H1 (cell line): ENCODE measurements around the gene CABCOCO1. TPM values are rescaled to one million over a fixed set of nuclear protein-coding genes. Genes with fewer than 3 reads are reported as not detected.

ENCODE experiments used
- CTCF ChIA-PET: fragments of 300-600 bp; sonication (Branson Sonifier 250); formaldehyde crosslinking; loops from one replicate; lab custom pipeline; 2021; ENCODE audit not compliant: partially characterized antibody; lab: Charles Lee
- POLR2A ChIA-PET: fragments of 300-600 bp; sonication (Branson Sonifier 250); formaldehyde crosslinking; loops from one replicate; lab custom pipeline; 2021; ENCODE audit warnings: inconsistent platforms; ENCODE audit not compliant: partially characterized antibody; lab: Charles Lee
- DNase-seq, 2 experiments: peaks; one replicate each; pipeline versions ENCODE4 v3.0.0 to v3.0.0-alpha.2; 2010 to 2022; ENCODE audit warnings: low spot score in 2 of 2, low read depth in 1 of 2, mixed read lengths in 1 of 2
- FAIRE-seq: peaks from 2 replicates; lab custom pipeline; 2011; peaks lifted over from hg19 to GRCh38; lab: Jason Lieb, UNC
- H2AFZ ChIP-seq: 2 replicates; pipeline ENCODE4 v1.8.1; 2012; ENCODE audit warnings: low read length, inconsistent platforms
- H2AK5ac ChIP-seq: 2 replicates; pipeline ENCODE4 v1.6.1; 2013; ENCODE audit warnings: low read depth, low read length
- H2BK120ac ChIP-seq: replicated peaks from 2 replicates; pipeline ENCODE3; 2013; ENCODE audit warnings: low read depth, low read length, inconsistent platforms
- H2BK12ac ChIP-seq: 2 replicates; pipeline ENCODE4 v1.6.1; 2013; ENCODE audit warnings: low read depth, low read length
- H2BK15ac ChIP-seq: 2 replicates; pipeline ENCODE4 v1.6.1; 2013; ENCODE audit warnings: low read length
- H2BK20ac ChIP-seq: 2 replicates; pipeline ENCODE4 v1.6.1; 2013; ENCODE audit warnings: low read length
- H2BK5ac ChIP-seq: 2 replicates; pipeline ENCODE4 v1.6.1; 2013; ENCODE audit warnings: low read depth, low read length
- H3K14ac ChIP-seq: 2 replicates; pipeline ENCODE4 v1.6.1; 2013; ENCODE audit warnings: inconsistent platforms; ENCODE audit not compliant: insufficient read length
- H3K18ac ChIP-seq: 2 replicates; pipeline ENCODE4 v1.6.1; 2013; ENCODE audit warnings: low read length; ENCODE audit errors: extremely low read depth
- H3K23ac ChIP-seq: 2 replicates; pipeline ENCODE4 v1.6.1; 2013; ENCODE audit warnings: inconsistent platforms; ENCODE audit not compliant: insufficient read length
- H3K23me2 ChIP-seq: 2 replicates; pipeline ENCODE4 v1.6.1; 2013; ENCODE audit warnings: low read depth, low read length
- H3K27ac ChIP-seq: 2 replicates; pipeline ENCODE4 v1.6.1; 2011; ENCODE audit warnings: low read depth, low read length, inconsistent platforms
- H3K27me3 ChIP-seq, 4 experiments: replicated peaks in 1 of 4; 1 replicate in 1 of 4; 2 replicates in 3 of 4; pipeline versions ENCODE4 v1.6.1 to v1.8.1; 2011 to 2013; ENCODE audit warnings: low read length in 3 of 4, mild to moderate bottlenecking in 3 of 4, inconsistent platforms in 2 of 4, mixed read lengths in 2 of 4, moderate library complexity in 1 of 4; ENCODE audit not compliant: control insufficient read depth in 3 of 4, insufficient read depth in 3 of 4; ENCODE audit errors: extremely low read depth in 1 of 4
- H3K36me3 ChIP-seq, 4 experiments: 2 replicates each; pipeline versions ENCODE4 v1.6.1 to v1.8.1; 2011 to 2013; ENCODE audit warnings: mild to moderate bottlenecking in 4 of 4, low read length in 3 of 4, moderate library complexity in 2 of 4, control low read depth in 1 of 4, inconsistent platforms in 1 of 4; ENCODE audit not compliant: insufficient read depth in 4 of 4, control insufficient read depth in 2 of 4
- H3K4ac ChIP-seq: replicated peaks from 2 replicates; pipeline ENCODE3; 2013; ENCODE audit warnings: low read length, low read depth, mixed read lengths, inconsistent platforms; ENCODE audit not compliant: insufficient read length
- H3K4me1 ChIP-seq, 4 experiments: replicated peaks in 1 of 4; 1 replicate in 1 of 4; 2 replicates in 3 of 4; pipeline versions ENCODE4 v1.6.1 to v1.8.1; 2011 to 2013; ENCODE audit warnings: low read length in 3 of 4, inconsistent platforms in 2 of 4, mixed read lengths in 1 of 4; ENCODE audit not compliant: insufficient read depth in 4 of 4, control insufficient read depth in 3 of 4
- H3K4me2 ChIP-seq, 2 experiments: 2 replicates each; pipeline versions ENCODE4 v1.6.1 to v1.8.1; 2011 to 2013; ENCODE audit warnings: low read depth in 2 of 2, low read length in 2 of 2, control low read depth in 1 of 2, inconsistent platforms in 1 of 2, mild to moderate bottlenecking in 1 of 2; ENCODE audit not compliant: insufficient read depth in 1 of 2
- H3K4me3 ChIP-seq, 4 experiments: fragments of 200-600, 300-600 bp in 1 of 4; sonication (generic), shearing (Covaris generic), sonication (Bioruptor Twin) in 1 of 4; 2 replicates each; pipeline versions ENCODE4 v1.5.1 to v1.8.1; 2011 to 2016; ENCODE audit warnings: low read length in 4 of 4, low read depth in 3 of 4, control low read depth in 2 of 4, inconsistent platforms in 2 of 4, mild to moderate bottlenecking in 2 of 4, mixed read lengths in 1 of 4, moderate library complexity in 1 of 4; ENCODE audit not compliant: insufficient read depth in 2 of 4; ENCODE audit errors: extremely low read depth in 1 of 4
- H3K56ac ChIP-seq: replicated peaks from 2 replicates; pipeline ENCODE3; 2013; ENCODE audit warnings: low read depth, mild to moderate bottlenecking, mixed read lengths, low read length, inconsistent platforms; ENCODE audit not compliant: insufficient read length
- H3K79me1 ChIP-seq: 2 replicates; pipeline ENCODE4 v1.6.1; 2013; ENCODE audit warnings: low read depth, low read length, control low read depth
- H3K79me2 ChIP-seq, 2 experiments: 2 replicates each; pipeline versions ENCODE4 v1.6.1 to v1.8.1; 2012 to 2013; ENCODE audit warnings: low read length in 2 of 2, mild to moderate bottlenecking in 2 of 2, inconsistent platforms in 1 of 2; ENCODE audit not compliant: insufficient read depth in 2 of 2, control insufficient read depth in 1 of 2
- H3K9ac ChIP-seq, 4 experiments: replicated peaks in 1 of 4; 1 replicate in 1 of 4; 2 replicates in 3 of 4; pipeline versions ENCODE4 v1.6.1 to v1.8.1; 2011 to 2013; ENCODE audit warnings: low read depth in 3 of 4, low read length in 3 of 4, control low read depth in 2 of 4, mild to moderate bottlenecking in 2 of 4, moderate library complexity in 2 of 4, inconsistent platforms in 1 of 4; ENCODE audit errors: extremely low read depth in 1 of 4
- H3K9me3 ChIP-seq, 2 experiments: 2 replicates each; pipeline versions ENCODE4 v1.6.1 to v1.8.1; 2012 to 2013; ENCODE audit warnings: mild to moderate bottlenecking in 2 of 2, moderate library complexity in 2 of 2, control low read depth in 1 of 2, inconsistent platforms in 1 of 2, low read depth in 1 of 2, low read length in 1 of 2, mixed read lengths in 1 of 2; ENCODE audit not compliant: insufficient read depth in 2 of 2
- H4K20me1 ChIP-seq, 2 experiments: replicated peaks in 1 of 2; 2 replicates each; pipeline versions ENCODE3 to v1.8.1; 2011 to 2013; ENCODE audit warnings: inconsistent platforms in 2 of 2, low read length in 2 of 2, mild to moderate bottlenecking in 1 of 2; ENCODE audit not compliant: insufficient read depth in 2 of 2, control insufficient read depth in 1 of 2
- H4K5ac ChIP-seq: 2 replicates; pipeline ENCODE4 v1.6.1; 2013; ENCODE audit warnings: low read length, low read depth, mixed read lengths, inconsistent platforms; ENCODE audit not compliant: insufficient read length
- H4K8ac ChIP-seq: 2 replicates; pipeline ENCODE4 v1.8.0; 2013; ENCODE audit warnings: mild to moderate bottlenecking, moderate library complexity, low read length, inconsistent platforms; ENCODE audit not compliant: insufficient read depth; ENCODE audit errors: extremely low read depth
- H4K91ac ChIP-seq: replicated peaks from 2 replicates; pipeline ENCODE3; 2013; ENCODE audit warnings: low read length, mixed read lengths, inconsistent platforms; ENCODE audit not compliant: insufficient read length
- ASH2L ChIP-seq: fragments of 200-600, 300-600 bp; sonication (generic); IDR thresholded peaks from one replicate; pipeline ENCODE4 v1.7.1; 2017; ENCODE audit warnings: low read length
- CBX8 ChIP-seq: fragments of 300-800, 300-1000 bp; sonication (generic); IDR thresholded peaks from 2 replicates; pipeline ENCODE4 v1.7.1; 2016; ENCODE audit warnings: low read depth, low read length, borderline replicate concordance
- CEBPB ChIP-seq: IDR thresholded peaks from 2 replicates; pipeline ENCODE4 v1.6.1; 2012; ENCODE audit warnings: low read depth, low read length
- KDM5A ChIP-seq: fragments of 200-600 bp; IDR thresholded peaks from 2 replicates; pipeline ENCODE4 v1.7.1; 2012; ENCODE audit warnings: mild to moderate bottlenecking, low read length, inconsistent platforms, mixed read lengths
- NANOG ChIP-seq: IDR thresholded peaks from 2 replicates; pipeline ENCODE4 v1.6.1; 2011; ENCODE audit warnings: low read length, low read depth, mild to moderate bottlenecking, inconsistent platforms; ENCODE audit not compliant: insufficient read depth, poor library complexity, severe bottlenecking
- NRF1 ChIP-seq: IDR thresholded peaks from 2 replicates; pipeline ENCODE4 v1.6.1; 2011; ENCODE audit warnings: mild to moderate bottlenecking, low read depth, low read length, improper control_type of control experiment
- POLR2AphosphoS5 ChIP-seq: IDR thresholded peaks from 2 replicates; pipeline ENCODE4 v1.6.1; 2011; ENCODE audit warnings: low read depth, low read length
- SAP30 ChIP-seq: fragments of 300-600 bp; sonication (generic); IDR thresholded peaks from 2 replicates; pipeline ENCODE4 v1.7.1; 2012; ENCODE audit warnings: low read length, moderate library complexity, mild to moderate bottlenecking, inconsistent platforms; ENCODE audit not compliant: insufficient read depth, insufficient replicate concordance
- WGBS, 2 experiments: shearing (Covaris generic) in 1 of 2; methylation state at CpG; one replicate each; pipeline versions ENCODE4 v1.1.6 to v1.1.7; 2013 to 2015; ENCODE audit warnings: low lambda C conversion rate in 2 of 2, mixed read lengths in 2 of 2, inconsistent platforms in 1 of 2, low coverage in 1 of 2, missing lambda C conversion rate in 1 of 2; ENCODE audit not compliant: insufficient replicate concordance in 2 of 2, insufficient coverage in 1 of 2, insufficient read length in 1 of 2; ENCODE audit errors: extremely low coverage in 1 of 2, missing lambda C conversion rate in 1 of 2; 5-methylcytosine and 5-hydroxymethylcytosine counted together
- polyA plus RNA-seq, 7 experiments: library from polyadenylated mRNA; depleted of rRNA in 3 of 7; stranded (reverse) in 5 of 7; unstranded in 2 of 7; fragments of >200 nt in 5 of 7; fragments of 200-250 nt in 2 of 7; gene quantifications; 1 replicate in 5 of 7; 2 replicates in 1 of 7; 4 replicates in 1 of 7; pipeline versions ENCODE4 v1.2.1 to v1.2.3, GENCODE V29; 2011 to 2013; ENCODE audit warnings: missing spikeins in 2 of 7, mixed read lengths in 2 of 7
- total RNA-seq: library from RNA; stranded (reverse); fragmentation: NEBNext Ultra II Directional; extraction: Animal tissue kit (Norgen Biotek cat#: 25700); gene quantifications from 2 replicates; pipeline ENCODE4 v1.2.1, GENCODE V29; 2021

Gene CABCOCO1
- total and polyA plus RNA-seq, 2 of the 8 experiments (the other 6 are each of a cell fraction or from before 2014, with no cell fraction given) = not detected

- Histone ChIP-seq H3K27ac (no peak overlapping the region), H2BK12ac (no peak overlapping the region), H2BK15ac (no peak overlapping the region), H3K56ac (no peak overlapping the region), H3K27me3 (peaks cover 0 to 1% (median 0%) of the 10 kb centered on the region in 4 experiments; a peak in 1 of 7 replicates), H3K79me2 (no peaks in the 10 kb centered on the region), H2AFZ (no peak overlapping the region), H3K14ac (no peak overlapping the region), H3K9ac (no peak overlapping the region), H4K8ac (no peak overlapping the region), H3K4me1 (no peaks in the 10 kb centered on the region; a peak in 1 of 7 replicates), H3K4ac (no peak overlapping the region), H2AK5ac (no peak overlapping the region), H2BK5ac (no peak overlapping the region), H3K9me3 (no peaks in the 10 kb centered on the region), H3K36me3 (no peaks in the 10 kb centered on the region), H3K4me3 (no peak overlapping the region), H3K4me2 (no peak overlapping the region), H3K23me2 (no peaks in the 10 kb centered on the region), H3K79me1 (no peaks in the 10 kb centered on the region), H4K91ac (no peak overlapping the region), H4K20me1 (no peaks in the 10 kb centered on the region), H2BK20ac (no peak overlapping the region), H4K5ac (no peak overlapping the region), H3K18ac (no peak overlapping the region), H3K23ac (no peak overlapping the region), H2BK120ac (no peak overlapping the region)
- FAIRE-seq = no peak
- CTCF ChIA-PET = interaction anchor here (0.7 to 1.5 kb wide), 9 partner anchors 8 to 360 kb away, joined by 3 to 5 read pairs (median 3); no protein-coding TSS in a partner anchor
- 89% methylated on average over 17 of the region's 17 CpGs; no CpG with 5 or more reads in 1 of the 2 experiments for WGBS, 2 experiments
- DNase-seq = no peak
- POLR2A ChIA-PET = interaction anchor here (0.6 kb wide), 1 partner anchor 233 kb away, joined by 3 read pairs; no protein-coding TSS in a partner anchor
- TF ChIP-seq NRF1 = no peak
- no peak for TF ChIP-seq POLR2AphosphoS5
- TF ChIP-seq CEBPB = no peak
- no peak for TF ChIP-seq CBX8
- no peak for TF ChIP-seq KDM5A
- TF ChIP-seq ASH2L = no peak
- TF ChIP-seq SAP30 = no peak
- no peak for TF ChIP-seq NANOG
Measured at GRCh38 chr10:61797304-61798153, 134.8 kb downstream of the CABCOCO1 start.
